Hippocampal formation (tissue), 2 donors: Measurements from ENCODE around the gene KRTAP5-3.

Source experiments
- DNase-seq, 2 donors: peaks; one replicate each; lab custom pipeline; 2025; lab: John Stamatoyannopoulos, UW

Gene KRTAP5-3

GRCh38 chr11:1643146-1643690 is 35.0 kb upstream of the KRTAP5-3 start:
- DNase-seq: no peak

GRCh38 chr11:1642288-1643145 is 34.3 kb upstream of the KRTAP5-3 start:
- no peak for DNase-seq

DNA sequence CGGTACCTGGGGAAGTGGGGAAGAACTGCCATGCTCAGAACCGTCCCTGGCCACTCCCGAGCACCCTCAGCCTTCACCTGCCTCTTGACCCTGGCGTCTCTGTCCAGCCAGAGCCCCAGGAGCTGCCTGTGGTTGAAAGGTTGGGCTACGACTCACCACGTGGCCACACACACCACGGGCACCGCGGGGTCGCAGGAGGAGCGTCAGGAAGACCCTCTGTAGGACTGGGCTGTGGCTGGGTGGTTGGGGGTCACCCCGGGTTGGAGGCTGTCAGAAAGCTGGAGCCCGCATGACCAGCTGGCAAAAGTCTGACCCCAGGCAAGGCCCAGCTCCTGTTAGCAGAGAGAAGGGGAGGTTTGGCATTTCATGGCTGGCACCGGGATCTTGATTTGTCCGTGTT is 32.8 kb upstream of the KRTAP5-3 start:
- no peak for DNase-seq

- DNase-seq: no peak
Measured at GRCh38 chr11:1640076-1640946, 32.0 kb upstream of the KRTAP5-3 start.

DNA sequence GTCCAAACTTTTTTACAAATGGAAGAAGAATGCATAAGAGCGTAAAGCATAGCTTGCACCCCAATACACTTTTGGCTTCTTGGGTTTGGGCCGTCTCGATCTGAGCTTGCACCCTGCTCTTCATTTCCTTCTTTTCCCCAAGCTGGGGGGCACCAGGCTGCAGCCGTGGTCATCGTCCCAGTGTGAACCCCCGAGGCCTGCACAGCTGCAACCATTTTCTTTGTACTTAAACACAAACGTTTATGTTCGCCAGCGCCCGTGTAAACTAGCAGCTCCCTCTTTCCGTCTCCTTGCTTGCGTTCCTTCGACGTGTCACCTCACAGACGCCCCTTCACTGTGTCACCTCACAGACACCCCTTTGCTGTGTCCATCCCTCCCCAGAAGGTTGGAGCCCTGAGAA is 31.4 kb upstream of the KRTAP5-3 start:
- DNase-seq: no peak

DNA sequence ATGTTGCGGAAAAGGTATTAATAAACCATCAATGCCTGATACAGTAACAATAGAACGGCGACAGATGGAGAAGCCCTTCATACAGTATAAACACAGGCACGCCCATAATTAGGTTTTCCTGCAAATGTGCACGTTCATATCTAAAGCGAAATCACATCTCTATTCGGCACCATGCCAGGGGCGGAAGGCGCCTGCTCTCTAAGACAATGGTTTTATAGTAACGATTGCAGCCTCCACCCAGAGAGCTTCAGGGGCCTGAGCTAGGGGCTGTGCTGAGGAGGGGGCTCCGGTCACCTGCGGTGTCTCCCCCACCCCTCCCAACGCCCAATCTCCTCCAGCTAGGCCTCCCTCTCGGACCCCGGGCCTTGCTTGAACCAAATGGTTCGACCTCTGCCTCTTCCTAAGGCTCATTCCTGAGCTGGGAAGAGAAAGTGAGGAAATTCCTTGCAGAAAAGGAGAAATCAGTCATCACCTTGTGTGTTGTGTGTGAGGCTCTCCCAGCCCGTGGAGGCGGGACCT is 30.9 kb upstream of the KRTAP5-3 start:
- DNase-seq: no peak

- DNase-seq: no peak
Measured at GRCh38 chr11:1638344-1638743, 30.1 kb upstream of the KRTAP5-3 start.

DNA sequence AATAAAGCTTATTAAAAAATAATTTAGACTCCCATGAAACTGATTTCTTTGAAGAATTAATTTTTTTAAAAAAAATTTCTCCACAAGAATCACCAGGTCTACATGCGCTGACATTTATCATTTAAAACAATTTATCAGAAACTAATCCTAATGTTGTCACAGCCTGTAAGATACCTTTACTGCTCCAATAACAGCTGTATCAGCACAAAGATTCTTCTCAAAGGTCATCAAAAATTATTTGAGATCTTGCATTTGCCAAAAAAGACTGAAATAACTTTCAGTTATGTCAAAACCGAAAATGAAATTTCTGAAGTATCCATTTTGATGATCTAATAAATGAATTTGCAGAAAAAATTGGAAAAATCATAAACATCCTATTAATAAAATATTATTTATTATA is 29.4 kb upstream of the KRTAP5-3 start:
- DNase-seq: no peak

GRCh38 chr11:1636291-1636950 is 28.2 kb upstream of the KRTAP5-3 start:
- DNase-seq: no peak

DNA sequence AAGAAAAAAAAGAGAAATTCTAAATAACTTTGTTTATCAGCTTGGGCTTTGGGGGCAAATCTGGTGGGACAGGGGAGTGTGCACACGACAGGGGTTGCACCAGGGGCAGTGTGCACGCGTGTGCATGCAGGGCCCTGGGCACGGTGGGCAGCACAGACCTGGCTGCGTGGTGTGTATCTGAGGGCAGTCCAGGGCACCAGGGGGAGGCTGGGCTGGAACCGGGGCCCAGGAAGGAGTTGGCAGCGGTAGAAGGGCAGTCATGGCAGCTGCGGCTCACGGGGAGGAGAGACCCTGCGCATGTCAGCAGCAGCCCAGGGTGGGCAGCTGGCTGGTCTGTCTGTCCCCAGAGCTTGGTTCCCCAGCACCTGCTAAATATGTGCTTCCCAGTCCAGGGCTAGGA is 25.6 kb upstream of the KRTAP5-3 start:
- no peak for DNase-seq

GRCh38 chr11:1632053-1632714 is 23.9 kb upstream of the KRTAP5-3 start:
- DNase-seq: no peak

- no peak for DNase-seq
Measured at GRCh38 chr11:1631066-1631568, 22.9 kb upstream of the KRTAP5-3 start.

GRCh38 chr11:1630271-1630670 is 22.0 kb upstream of the KRTAP5-3 start:
- DNase-seq: no peak

GRCh38 chr11:1629326-1630185 is 21.3 kb upstream of the KRTAP5-3 start, which contains the start of gene KRTAP5-5:
Gene KRTAP5-5, plus strand, starts transcription at chr11:1629775. Its CDS starts 66 bp downstream, at chr11:1629841.
- no peak for DNase-seq

GRCh38 chr11:1628506-1629325 is 20.5 kb upstream of the KRTAP5-3 start:
- peak in 1 of 2 donors; percentile 35 for DNase-seq

GRCh38 chr11:1625541-1625940 is 17.3 kb upstream of the KRTAP5-3 start:
- DNase-seq: no peak

- no peak for DNase-seq
Measured at GRCh38 chr11:1624621-1625020, 16.4 kb upstream of the KRTAP5-3 start.

DNA sequence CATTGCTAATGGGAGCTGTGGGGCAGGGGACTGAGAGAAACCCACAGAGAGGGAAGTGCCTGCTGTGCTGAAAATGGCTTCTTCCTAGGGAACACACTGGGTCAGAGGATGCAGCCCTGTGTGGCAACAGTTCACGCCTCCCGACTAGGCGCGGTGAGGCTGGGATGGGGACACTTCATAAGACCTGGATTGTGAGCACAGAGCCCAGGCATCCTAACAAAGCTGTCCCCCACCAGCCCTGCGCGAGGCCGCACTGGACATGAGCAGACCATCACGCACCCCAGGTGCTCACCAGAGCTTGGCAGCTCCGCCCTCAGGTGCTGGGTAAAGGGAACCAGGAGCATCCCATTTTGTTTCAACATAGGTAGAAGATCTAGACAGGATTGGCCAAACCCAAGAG is 15.5 kb upstream of the KRTAP5-3 start:
- no peak for DNase-seq

GRCh38 chr11:1622086-1622485 is 13.8 kb upstream of the KRTAP5-3 start, which contains the start of gene KRTAP5-4:
Gene KRTAP5-4, minus strand, starts transcription at chr11:1622138. Its CDS starts 45 bp downstream, at chr11:1622093.
- no peak for DNase-seq
